ENCODE results near the gene BSND.

GRCh38 chr1:54995013-54995760, 3.5 kb upstream of the BSND start:
- TF ChIP-seq GATA2 (IDR thresholded peaks at IDR 0.05; ENCODE audit: low read depth, low read length) (no peak), GATA3 (IDR thresholded peaks at IDR 0.05; ENCODE audit: low read depth, low read length) (no peak)

Data from SH-SY5Y (cell line).